Liver (tissue), 9 donors: ENCODE data around the gene SLC38A1. TPM values are rescaled to one million over a fixed set of nuclear protein-coding genes. Genes with fewer than 3 reads are reported as not detected.

Experiments
- DNase-seq: peaks from one replicate; pipeline ENCODE4 v3.0.0-alpha.2; 2017; ENCODE audit warnings: low spot score
- H3K27ac ChIP-seq, 2 donors: one replicate each; pipeline ENCODE4 v1.7.0; 2013; ENCODE audit warnings: inconsistent platforms in 2 of 2, low read length in 2 of 2, control low read depth in 1 of 2, low read depth in 1 of 2, mild to moderate bottlenecking in 1 of 2
- H3K27me3 ChIP-seq, 4 donors: one replicate each; pipeline versions ENCODE4 v1.6.1 to v1.7.0; 2013; ENCODE audit warnings: low read length in 3 of 4, inconsistent platforms in 1 of 4, mild to moderate bottlenecking in 1 of 4, moderate library complexity in 1 of 4; ENCODE audit not compliant: control insufficient read depth in 4 of 4, insufficient read depth in 4 of 4
- H3K36me3 ChIP-seq, 4 donors: one replicate each; pipeline versions ENCODE4 v1.6.1 to v1.7.0; 2013; ENCODE audit warnings: low read length in 3 of 4, mild to moderate bottlenecking in 3 of 4, low read depth in 1 of 4, moderate library complexity in 1 of 4; ENCODE audit not compliant: control insufficient read depth in 4 of 4, insufficient read depth in 3 of 4
- H3K4me1 ChIP-seq, 4 donors: one replicate each; pipeline versions ENCODE4 v1.6.1 to v1.7.0; 2013; ENCODE audit warnings: low read length in 3 of 4, mild to moderate bottlenecking in 3 of 4, moderate library complexity in 1 of 4; ENCODE audit not compliant: control insufficient read depth in 4 of 4, insufficient read depth in 4 of 4
- H3K4me3 ChIP-seq, 3 donors: one replicate each; pipeline versions ENCODE4 v1.6.1 to v1.7.0; 2013; ENCODE audit warnings: low read length in 3 of 3, control low read depth in 1 of 3, low read depth in 1 of 3, mild to moderate bottlenecking in 1 of 3
- H3K9ac ChIP-seq, 2 donors: one replicate each; pipeline ENCODE4 v1.7.0; 2013; ENCODE audit warnings: low read length in 2 of 2, mild to moderate bottlenecking in 2 of 2, moderate library complexity in 2 of 2, control low read depth in 1 of 2, low read depth in 1 of 2
- H3K9me3 ChIP-seq, 4 donors: one replicate each; pipeline versions ENCODE4 v1.6.1 to v1.7.0; 2013; ENCODE audit warnings: low read length in 3 of 4; ENCODE audit not compliant: control insufficient read depth in 4 of 4
- CTCF ChIP-seq: fragments of 150-350 bp; IDR thresholded peaks from 2 replicates; pipeline ENCODE4 v1.5.1; 2017; ENCODE audit warnings: improper control_type of control experiment, low read depth, low read length; ENCODE audit not compliant: missing input control
- EGR1 ChIP-seq, 2 donors: IDR thresholded peaks; 2 replicates each; pipeline ENCODE4 v1.6.1; 2016 to 2018; ENCODE audit warnings: antibody characterized with exemption in 2 of 2, low read depth in 2 of 2
- FOXA1 ChIP-seq: IDR thresholded peaks from 2 replicates; pipeline ENCODE4 v1.6.1; 2016; ENCODE audit warnings: antibody characterized with exemption
- FOXA2 ChIP-seq: IDR thresholded peaks from 2 replicates; pipeline ENCODE4 v1.6.1; 2016; ENCODE audit warnings: antibody characterized with exemption
- HNF4G ChIP-seq: IDR thresholded peaks from 2 replicates; pipeline ENCODE4 v1.6.1; 2016; ENCODE audit warnings: antibody characterized with exemption
- JUND ChIP-seq, 2 donors: IDR thresholded peaks; 2 replicates each; pipeline ENCODE4 v1.6.1; 2016; ENCODE audit warnings: antibody characterized with exemption in 2 of 2
- NR2F2 ChIP-seq: IDR thresholded peaks from 2 replicates; pipeline ENCODE4 v1.6.1; 2016; ENCODE audit warnings: antibody characterized with exemption
- RAD21 ChIP-seq, 2 donors: IDR thresholded peaks; 2 replicates each; pipeline ENCODE4 v1.6.1; 2016; ENCODE audit warnings: antibody characterized with exemption in 2 of 2, mild to moderate bottlenecking in 2 of 2
- REST ChIP-seq: IDR thresholded peaks from 2 replicates; pipeline ENCODE4 v1.6.1; 2016; ENCODE audit warnings: antibody characterized with exemption, mild to moderate bottlenecking
- RXRA ChIP-seq, 2 donors: IDR thresholded peaks; 2 replicates each; pipeline ENCODE4 v1.6.1; 2017 to 2018; ENCODE audit warnings: antibody characterized with exemption in 2 of 2, mild to moderate bottlenecking in 1 of 2
- SP1 ChIP-seq: IDR thresholded peaks from 2 replicates; pipeline ENCODE4 v1.6.1; 2018; ENCODE audit warnings: antibody characterized with exemption, mild to moderate bottlenecking
- YY1 ChIP-seq: IDR thresholded peaks from 2 replicates; pipeline ENCODE4 v1.6.1; 2016; ENCODE audit warnings: antibody characterized with exemption, mild to moderate bottlenecking
- ZBTB33 ChIP-seq: IDR thresholded peaks from 2 replicates; pipeline ENCODE4 v1.6.1; 2016; ENCODE audit warnings: antibody characterized with exemption
- WGBS: extraction: QIAGEN DNeasy Blood & Tissue Kit; methylation state at CpG from one replicate; pipeline ENCODE4 v1.1.7; 2013; 5-methylcytosine and 5-hydroxymethylcytosine counted together
- polyA plus RNA-seq, 2 donors: library from polyadenylated mRNA; stranded (reverse) in 1 of 2; unstranded in 1 of 2; fragments of 200-250 nt in 1 of 2; fragments of >200 nt in 1 of 2; fragmentation: Nextera tagmentation in 1 of 2; extraction: Ambion mirVana in 1 of 2; gene quantifications; one replicate each; pipeline versions ENCODE4 v1.2.1 to v1.2.3, GENCODE V29; 2013 to 2015
- total RNA-seq, 2 donors: library from RNA; depleted of rRNA; stranded (reverse); fragments of >200 nt; gene quantifications; one replicate each; pipeline ENCODE4 v1.2.3, GENCODE V29; 2014
- donor health status: healthy.
- donor health status: healthy.
- donor health status: healthy.
- donor health status: healthy.
- donor health status: healthy.

SLC38A1 gene
- total and polyA plus RNA-seq, 4 donors = 6.2 to 14.9 (median 9.6) TPM

- no peaks in the 10 kb centered on the region for H3K27me3 ChIP-seq
- no peaks in the 10 kb centered on the region for H3K9me3 ChIP-seq
- no peak for DNase-seq
- no peak overlapping the region for H3K9ac ChIP-seq
- H3K36me3 ChIP-seq = no peaks in the 10 kb centered on the region
- no peaks in the 10 kb centered on the region for H3K4me1 ChIP-seq
- H3K27ac ChIP-seq = no peak overlapping the region
- no peak overlapping the region for H3K4me3 ChIP-seq
- TF ChIP-seq RAD21 (IDR thresholded peaks at IDR 0.05) = no peak
- no peak for TF ChIP-seq ZBTB33
- TF ChIP-seq RXRA (IDR thresholded peaks at IDR 0.05) = no peak
- TF ChIP-seq REST = no peak
- no peak for TF ChIP-seq CTCF
- no peak for TF ChIP-seq FOXA1
- TF ChIP-seq FOXA2 = no peak
- TF ChIP-seq SP1 = no peak
- no peak for TF ChIP-seq NR2F2
These were observed 134.0 kb downstream of the SLC38A1 start for GRCh38 chr12:46134852-46135251.

GRCh38 chr12:46134205-46134811 is 134.5 kb downstream of the SLC38A1 start:
- H3K36me3 ChIP-seq = no peaks in the 10 kb centered on the region
- no peaks in the 10 kb centered on the region for H3K27me3 ChIP-seq
- TF ChIP-seq FOXA1 = no peak
- TF ChIP-seq YY1 = no peak
- no peak for TF ChIP-seq SP1
- no peak for TF ChIP-seq RAD21 (IDR thresholded peaks at IDR 0.05)
- TF ChIP-seq HNF4G = no peak
- TF ChIP-seq JUND (IDR thresholded peaks at IDR 0.05) = no peak
- no peak for TF ChIP-seq EGR1 (IDR thresholded peaks at IDR 0.05; ENCODE audit: low read depth in 2 of 2)
- TF ChIP-seq REST = no peak
- TF ChIP-seq NR2F2 = no peak
- H3K9me3 ChIP-seq = no peaks in the 10 kb centered on the region
- H3K9ac ChIP-seq = no peak overlapping the region
- H3K4me1 ChIP-seq = no peaks in the 10 kb centered on the region
- no peak overlapping the region for H3K27ac ChIP-seq
- DNase-seq = no peak
- 83% methylated on average over 2 of the region's 2 CpGs for WGBS
- H3K4me3 ChIP-seq = no peak overlapping the region
